Embryonic facial prominence (tissue), 1 donor: ENCODE results near the gene ZFP42.
"Not testable (repeated sequence)": the region's sequence is repeated elsewhere in the genome, so short reads cannot be mapped to it uniquely, and the experiment has no call there.

ENCODE experiments used
- DNase-seq: peaks from one replicate; pipeline ENCODE4 v3.0.0-alpha.2; 2016; ENCODE audit errors: extremely low spot score

The ZFP42 gene

GRCh38 chr4:188021548-188022249, 26.1 kb downstream of the ZFP42 start:
- DNase-seq, result no peak

GRCh38 chr4:188023682-188024081, 28.1 kb downstream of the ZFP42 start:
- DNase-seq, result no peak

GRCh38 chr4:188025476-188025875, 29.9 kb downstream of the ZFP42 start:
- DNase-seq, result no peak

- DNase-seq, result no peak
Observed at GRCh38 chr4:188029114-188029513, 33.5 kb downstream of the ZFP42 start.

GRCh38 chr4:188030401-188030800, 34.8 kb downstream of the ZFP42 start:
- DNase-seq, result no peak

- DNase-seq, result no peak
Observed at GRCh38 chr4:188031751-188032150, 36.2 kb downstream of the ZFP42 start.

- no peak for DNase-seq
Observed at GRCh38 chr4:188032170-188032569, 36.6 kb downstream of the ZFP42 start.

GRCh38 chr4:188032583-188032982, 37.0 kb downstream of the ZFP42 start:
- no peak for DNase-seq

GRCh38 chr4:188037003-188037713, 41.6 kb downstream of the ZFP42 start:
- no peak for DNase-seq

- no peak for DNase-seq
Observed at GRCh38 chr4:188041721-188042120, 46.1 kb downstream of the ZFP42 start.

GRCh38 chr4:188042191-188042590, 46.6 kb downstream of the ZFP42 start:
- no peak for DNase-seq

GRCh38 chr4:188043154-188043553, 47.6 kb downstream of the ZFP42 start:
- DNase-seq, result no peak

- DNase-seq, result not testable (repeated sequence)
Observed at GRCh38 chr4:188045461-188045860, 49.9 kb downstream of the ZFP42 start.

GRCh38 chr4:188046657-188047056, 51.1 kb downstream of the ZFP42 start:
- DNase-seq, result no peak

- no peak for DNase-seq
Observed at GRCh38 chr4:188053302-188053701, 57.7 kb downstream of the ZFP42 start.
